ENCODE results near the gene CLN3. TPM values are rescaled to one million over a fixed set of nuclear protein-coding genes. Genes with fewer than 3 reads are reported as not detected.

The CLN3 gene
- total RNA-seq, 1 donor from 2014 or later = 36.0 TPM

DNA sequence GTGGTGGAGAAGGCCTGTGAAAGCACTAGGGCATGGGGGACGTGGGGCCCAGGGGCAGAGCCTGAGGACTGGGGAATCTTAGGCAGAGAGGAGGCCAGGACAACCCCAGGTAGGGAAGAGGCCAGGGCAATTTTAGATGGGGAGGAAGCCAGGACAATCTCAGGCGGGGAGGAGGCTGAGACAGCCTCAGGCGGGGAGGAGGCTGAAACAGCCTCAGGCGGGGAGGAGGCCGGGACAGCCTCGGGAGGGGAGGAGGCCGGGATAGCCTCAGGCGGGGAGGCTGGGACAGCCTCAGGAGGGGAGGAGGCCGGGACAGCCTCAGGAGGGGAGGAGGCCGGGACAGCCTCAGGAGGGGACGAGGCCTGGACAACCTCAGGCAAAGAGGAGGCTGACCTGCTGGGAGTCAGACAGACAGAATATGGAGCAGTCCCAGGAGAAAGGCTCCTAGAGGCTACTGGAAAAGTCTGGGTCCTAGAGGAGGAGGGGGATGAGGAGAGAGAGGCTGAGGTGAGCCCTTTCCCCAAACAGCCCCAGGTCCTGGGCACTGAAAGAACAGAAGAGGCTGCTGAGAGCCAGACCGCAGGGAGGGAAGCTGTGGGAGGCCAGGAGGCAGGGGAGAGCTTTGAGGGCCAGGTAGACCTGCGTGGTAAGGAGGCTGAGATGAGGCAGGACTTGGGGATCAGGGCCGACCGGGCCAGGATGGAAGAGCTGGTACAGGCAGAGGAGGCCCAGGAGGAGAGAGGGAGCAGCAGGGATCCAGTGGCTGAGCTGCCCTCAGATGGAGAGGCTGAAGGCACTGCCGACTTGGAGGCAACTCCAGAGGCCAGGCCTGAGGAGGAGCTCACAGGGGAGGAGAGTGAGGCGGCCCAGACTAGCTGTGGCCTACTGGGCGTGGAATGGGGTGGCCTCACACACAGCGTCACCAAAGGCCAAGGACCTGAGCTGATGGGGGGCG lies 4.2 kb upstream of the CLN3 start:
- TF ChIP-seq CTCF (conservative IDR thresholded peaks at IDR 0.05) = no peak
- H3K4me1 Mint-ChIP-seq (ENCODE audit: unreplicated experiment) = peaks cover 4% of the 10 kb centered on the region
- no peak overlapping the region for H3K4me3 Mint-ChIP-seq
- no peak for DNase-seq (ENCODE audit: extremely low spot score, unreplicated experiment)
- H3K36me3 Mint-ChIP-seq = no peaks in the 10 kb centered on the region
- H3K27ac Mint-ChIP-seq = no peak overlapping the region
- peaks cover 3% of the 10 kb centered on the region for H3K27me3 Mint-ChIP-seq
- no peaks in the 10 kb centered on the region for H3K9me3 Mint-ChIP-seq

- H3K9me3 Mint-ChIP-seq = no peaks in the 10 kb centered on the region
- no peak for DNase-seq (ENCODE audit: extremely low spot score, unreplicated experiment)
- no peaks in the 10 kb centered on the region for H3K36me3 Mint-ChIP-seq
- no peak overlapping the region for H3K27ac Mint-ChIP-seq
- TF ChIP-seq CTCF (conservative IDR thresholded peaks at IDR 0.05) = no peak
- H3K27me3 Mint-ChIP-seq = peaks cover 3% of the 10 kb centered on the region
- H3K4me3 Mint-ChIP-seq = peak overlapping the region; percentile 60
- H3K4me1 Mint-ChIP-seq (ENCODE audit: unreplicated experiment) = peaks cover 4% of the 10 kb centered on the region
These were observed 3.4 kb upstream of the CLN3 start for GRCh38 chr16:28495098-28495793.

GRCh38 chr16:28494121-28494851 lies 2.4 kb upstream of the CLN3 start, which contains the start of gene APOBR:
Gene APOBR, plus strand, starts transcription at chr16:28494643. Its CDS starts 39 bp downstream, at chr16:28494682.
- no peak for DNase-seq (ENCODE audit: extremely low spot score, unreplicated experiment)
- Mint-ChIP-seq H3K27me3 (peaks cover 3% of the 10 kb centered on the region), H3K9me3 (no peaks in the 10 kb centered on the region), H3K4me1 (ENCODE audit: unreplicated experiment) (peaks cover 4% of the 10 kb centered on the region), H3K27ac (no peak within 1 kb of the TSS), H3K4me3 (peak within 1 kb of the TSS; percentile 60), H3K36me3 (no peaks in the 10 kb centered on the region)
- TF ChIP-seq CTCF (conservative IDR thresholded peaks at IDR 0.05) = no peak

DNA sequence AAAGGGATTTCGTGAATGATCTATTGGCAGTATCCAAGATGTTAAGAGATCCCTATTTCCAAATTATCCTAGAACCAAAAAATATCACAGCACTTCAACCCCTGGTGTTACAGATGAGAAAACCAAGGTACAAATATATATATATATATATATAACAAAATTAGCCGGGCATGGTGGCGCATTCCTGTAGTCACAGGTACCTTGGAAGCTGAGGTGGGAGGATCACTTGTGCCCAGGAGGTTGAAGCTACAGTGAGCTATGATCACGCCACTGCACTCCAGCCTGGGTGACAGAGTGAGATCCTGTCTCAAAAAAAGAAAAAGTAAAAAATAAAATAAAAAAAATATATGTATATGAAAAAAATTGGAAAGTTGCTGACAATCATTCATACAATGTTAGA lies 637 bp upstream of the CLN3 start:
- TF ChIP-seq CTCF (conservative IDR thresholded peaks at IDR 0.05) = no peak
- Mint-ChIP-seq H3K36me3 (no peaks in the 10 kb centered on the region), H3K9me3 (no peaks in the 10 kb centered on the region), H3K4me1 (ENCODE audit: unreplicated experiment) (peaks cover 4% of the 10 kb centered on the region), H3K4me3 (peak overlapping the region; percentile 98), H3K27ac (peak overlapping the region; percentile 100), H3K27me3 (peaks cover 3% of the 10 kb centered on the region)
- no peak for DNase-seq (ENCODE audit: extremely low spot score, unreplicated experiment)

DNA sequence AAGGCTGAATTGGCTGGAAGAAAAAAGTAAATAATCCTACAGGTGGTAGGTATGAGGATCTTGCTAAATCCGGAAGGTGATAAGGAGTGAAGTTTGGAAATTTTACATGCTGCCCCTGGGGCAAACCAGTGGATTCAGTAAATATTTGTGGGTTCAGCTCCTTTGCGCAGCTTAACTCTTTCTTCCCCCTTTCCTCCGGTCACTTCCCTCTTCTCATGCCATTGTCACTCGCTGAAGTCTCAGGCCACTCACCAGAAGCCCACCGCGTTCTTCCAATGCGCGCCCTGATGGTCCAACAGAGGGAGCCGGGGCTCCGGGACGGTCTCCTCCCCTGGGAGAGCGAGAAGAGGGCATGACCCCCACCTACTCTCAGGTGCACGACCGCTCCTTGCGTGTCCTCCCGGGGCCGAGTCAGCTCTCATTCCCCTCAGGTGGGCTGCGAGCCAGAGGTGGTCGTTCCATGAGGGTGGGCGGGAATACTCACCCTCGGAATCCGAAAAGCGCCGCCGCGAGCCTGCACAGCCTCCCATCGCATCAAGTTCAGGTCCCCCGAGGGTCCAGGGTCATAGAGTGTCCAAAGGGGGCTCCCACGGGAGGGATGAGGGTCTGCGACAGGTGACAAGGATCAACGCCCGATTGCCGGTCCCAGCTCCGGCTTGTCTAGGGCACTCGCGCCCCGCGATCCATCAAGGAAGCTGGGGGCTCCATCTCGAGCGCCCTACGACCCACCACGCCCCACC lies 474 bp downstream of the CLN3 start:
- Mint-ChIP-seq H3K27me3 (no peaks in the 10 kb centered on the region), H3K27ac (peak overlapping the region; percentile 100), H3K4me1 (ENCODE audit: unreplicated experiment) (peaks cover 4% of the 10 kb centered on the region), H3K36me3 (no peaks in the 10 kb centered on the region), H3K9me3 (no peaks in the 10 kb centered on the region), H3K4me3 (peak overlapping the region; percentile 98)
- DNase-seq (ENCODE audit: extremely low spot score, unreplicated experiment) = no peak
- TF ChIP-seq CTCF (conservative IDR thresholded peaks at IDR 0.05) = no peak
